H1 (cell line): ENCODE measurements around the gene LRPAP1. TPM values are rescaled to one million over a fixed set of nuclear protein-coding genes. Genes with fewer than 3 reads are reported as not detected.

Experiments
- CEBPB ChIP-seq: IDR thresholded peaks from 2 replicates; pipeline ENCODE4 v1.6.1; 2012; ENCODE audit warnings: low read depth, low read length
- CHD1 ChIP-seq: IDR thresholded peaks from 2 replicates; pipeline ENCODE4 v1.6.1; 2012; ENCODE audit warnings: low read depth, low read length, improper control_type of control experiment
- RXRA ChIP-seq: IDR thresholded peaks from 2 replicates; pipeline ENCODE4 v1.6.1; 2011; ENCODE audit warnings: low read depth, mild to moderate bottlenecking, low read length, moderate library complexity; ENCODE audit not compliant: insufficient read depth
- SRF ChIP-seq: IDR thresholded peaks from 2 replicates; pipeline ENCODE4 v1.6.1; 2011; ENCODE audit warnings: mild to moderate bottlenecking, low read depth, low read length, moderate library complexity
- polyA plus RNA-seq, 7 experiments: library from polyadenylated mRNA; depleted of rRNA in 3 of 7; stranded (reverse) in 5 of 7; unstranded in 2 of 7; fragments of >200 nt in 5 of 7; fragments of 200-250 nt in 2 of 7; gene quantifications; 1 replicate in 5 of 7; 2 replicates in 1 of 7; 4 replicates in 1 of 7; pipeline versions ENCODE4 v1.2.1 to v1.2.3, GENCODE V29; 2011 to 2013; ENCODE audit warnings: missing spikeins in 2 of 7, mixed read lengths in 2 of 7
- total RNA-seq: library from RNA; stranded (reverse); fragmentation: NEBNext Ultra II Directional; extraction: Animal tissue kit (Norgen Biotek cat#: 25700); gene quantifications from 2 replicates; pipeline ENCODE4 v1.2.1, GENCODE V29; 2021

LRPAP1 gene
- total and polyA plus RNA-seq, 2 of the 8 experiments (the other 6 are each of a cell fraction or from before 2014, with no cell fraction given): 31.1 to 101 TPM

- no peak for TF ChIP-seq SRF
- no peak for TF ChIP-seq CHD1
- TF ChIP-seq CEBPB: no peak
- TF ChIP-seq RXRA: no peak
Observed at GRCh38 chr4:3516836-3517730, 15.1 kb downstream of the LRPAP1 start (continued).
